Activated T-cell treated with anti-CD3 and anti-CD28 coated beads for 1 hour (primary cell): ENCODE data around the gene PDCD6IP.
"Not testable (repeated sequence)": the region's sequence is repeated elsewhere in the genome, so short reads cannot be mapped to it uniquely, and the experiment has no call there.

Source experiments
- DNase-seq: peaks from one replicate; pipeline ENCODE4 v3.0.0-alpha.2; 2020; ENCODE audit warnings: low read depth

Gene PDCD6IP

GRCh38 chr3:33850599-33850998 is 52.2 kb downstream of the PDCD6IP start:
- DNase-seq, result not testable (repeated sequence)

GRCh38 chr3:33855407-33855806 is 57.0 kb downstream of the PDCD6IP start:
- not testable (repeated sequence) for DNase-seq

- DNase-seq, result no peak
Observed at GRCh38 chr3:33855884-33856546, 57.6 kb downstream of the PDCD6IP start.

GRCh38 chr3:33857701-33858100 is 59.3 kb downstream of the PDCD6IP start:
- DNase-seq, result not testable (repeated sequence)

GRCh38 chr3:33858131-33858530 is 59.7 kb downstream of the PDCD6IP start:
- no peak for DNase-seq

GRCh38 chr3:33860373-33861050 is 62.1 kb downstream of the PDCD6IP start:
- DNase-seq, result no peak

- DNase-seq, result no peak
Observed at GRCh38 chr3:33865133-33865532, 66.7 kb downstream of the PDCD6IP start.

GRCh38 chr3:33868309-33868708 is 69.9 kb downstream of the PDCD6IP start:
- no peak for DNase-seq

- no peak for DNase-seq
Observed at GRCh38 chr3:33869977-33870376, 71.5 kb downstream of the PDCD6IP start.

- DNase-seq, result no peak
Observed at GRCh38 chr3:33874815-33875214, 76.4 kb downstream of the PDCD6IP start.

GRCh38 chr3:33875680-33876079 is 77.2 kb downstream of the PDCD6IP start:
- DNase-seq, result no peak

- no peak for DNase-seq
Observed at GRCh38 chr3:33877187-33877586, 78.8 kb downstream of the PDCD6IP start.

GRCh38 chr3:33879540-33879939 is 81.1 kb downstream of the PDCD6IP start:
- DNase-seq, result no peak

- DNase-seq, result no peak
Observed at GRCh38 chr3:33881156-33882064, 83.0 kb downstream of the PDCD6IP start.

GRCh38 chr3:33882296-33882695 is 83.9 kb downstream of the PDCD6IP start:
- DNase-seq, result no peak

- no peak for DNase-seq
Observed at GRCh38 chr3:33883538-33883950, 85.1 kb downstream of the PDCD6IP start.

GRCh38 chr3:33883951-33884561 is 85.6 kb downstream of the PDCD6IP start:
- no peak for DNase-seq

- no peak for DNase-seq
Observed at GRCh38 chr3:33884701-33885100, 86.3 kb downstream of the PDCD6IP start.

GRCh38 chr3:33885496-33885895 is 87.1 kb downstream of the PDCD6IP start:
- no peak for DNase-seq

GRCh38 chr3:33886015-33886414 is 87.6 kb downstream of the PDCD6IP start:
- no peak for DNase-seq

- DNase-seq, result no peak
Observed at GRCh38 chr3:33887478-33887877, 89.0 kb downstream of the PDCD6IP start.

- no peak for DNase-seq
Observed at GRCh38 chr3:33889394-33890039, 91.1 kb downstream of the PDCD6IP start.
